ENCODE data around the gene ZRANB2. TPM values are rescaled to one million over a fixed set of nuclear protein-coding genes. Genes with fewer than 3 reads are reported as not detected.

ZRANB2 gene
- total RNA-seq, 1 donor from 2014 or later, result 60.7 TPM

DNA sequence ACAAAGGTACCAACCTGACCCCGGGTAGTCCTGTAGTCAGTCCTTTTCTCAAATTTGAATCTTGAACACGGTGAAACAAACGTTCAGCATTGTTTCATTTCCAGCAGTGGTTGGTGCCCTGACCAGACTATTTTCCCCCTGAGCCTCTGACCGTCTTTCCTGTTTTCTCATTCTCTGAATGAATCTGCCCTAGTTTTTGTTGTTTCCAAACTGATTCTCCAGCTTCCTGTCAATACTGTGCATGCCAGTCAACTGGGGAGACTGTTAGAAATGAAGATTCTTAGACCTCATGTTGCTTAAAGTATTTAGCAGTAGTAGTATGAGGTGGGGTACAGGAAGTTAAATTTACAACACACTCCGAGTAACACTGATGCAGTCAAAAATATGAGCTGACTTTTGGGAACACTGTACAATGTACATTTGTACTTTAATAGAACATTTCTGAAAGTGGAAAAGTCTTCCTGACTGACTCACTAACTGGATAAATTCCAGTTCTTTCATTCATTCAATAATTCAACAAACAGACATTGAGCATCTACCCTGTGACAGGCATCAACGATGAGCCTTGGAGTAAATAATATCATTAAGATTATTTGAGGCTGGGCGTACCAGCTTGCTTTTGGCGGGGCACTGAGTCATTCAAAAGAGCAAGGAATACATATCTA is 26.0 kb upstream of the ZRANB2 start:
- Mint-ChIP-seq H3K27me3 (ENCODE audit: low read depth) (no peaks in the 10 kb centered on the region), H3K4me1 (ENCODE audit: low read depth) (peaks cover 3% of the 10 kb centered on the region), H3K4me3 (ENCODE audit: unreplicated experiment) (no peak overlapping the region), H3K36me3 (ENCODE audit: low read depth) (no peaks in the 10 kb centered on the region), H3K9me3 (ENCODE audit: low read depth) (peaks cover 3% of the 10 kb centered on the region), H3K27ac (ENCODE audit: unreplicated experiment) (no peak overlapping the region)
- TF ChIP-seq, protein P1, sequence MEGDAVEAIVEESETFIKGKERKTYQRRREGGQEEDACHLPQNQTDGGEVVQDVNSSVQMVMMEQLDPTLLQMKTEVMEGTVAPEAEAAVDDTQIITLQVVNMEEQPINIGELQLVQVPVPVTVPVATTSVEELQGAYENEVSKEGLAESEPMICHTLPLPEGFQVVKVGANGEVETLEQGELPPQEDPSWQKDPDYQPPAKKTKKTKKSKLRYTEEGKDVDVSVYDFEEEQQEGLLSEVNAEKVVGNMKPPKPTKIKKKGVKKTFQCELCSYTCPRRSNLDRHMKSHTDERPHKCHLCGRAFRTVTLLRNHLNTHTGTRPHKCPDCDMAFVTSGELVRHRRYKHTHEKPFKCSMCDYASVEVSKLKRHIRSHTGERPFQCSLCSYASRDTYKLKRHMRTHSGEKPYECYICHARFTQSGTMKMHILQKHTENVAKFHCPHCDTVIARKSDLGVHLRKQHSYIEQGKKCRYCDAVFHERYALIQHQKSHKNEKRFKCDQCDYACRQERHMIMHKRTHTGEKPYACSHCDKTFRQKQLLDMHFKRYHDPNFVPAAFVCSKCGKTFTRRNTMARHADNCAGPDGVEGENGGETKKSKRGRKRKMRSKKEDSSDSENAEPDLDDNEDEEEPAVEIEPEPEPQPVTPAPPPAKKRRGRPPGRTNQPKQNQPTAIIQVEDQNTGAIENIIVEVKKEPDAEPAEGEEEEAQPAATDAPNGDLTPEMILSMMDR (IDR thresholded peaks at IDR 0.05), result no peak
- DNase-seq (ENCODE audit: low spot score), result no peak

DNA sequence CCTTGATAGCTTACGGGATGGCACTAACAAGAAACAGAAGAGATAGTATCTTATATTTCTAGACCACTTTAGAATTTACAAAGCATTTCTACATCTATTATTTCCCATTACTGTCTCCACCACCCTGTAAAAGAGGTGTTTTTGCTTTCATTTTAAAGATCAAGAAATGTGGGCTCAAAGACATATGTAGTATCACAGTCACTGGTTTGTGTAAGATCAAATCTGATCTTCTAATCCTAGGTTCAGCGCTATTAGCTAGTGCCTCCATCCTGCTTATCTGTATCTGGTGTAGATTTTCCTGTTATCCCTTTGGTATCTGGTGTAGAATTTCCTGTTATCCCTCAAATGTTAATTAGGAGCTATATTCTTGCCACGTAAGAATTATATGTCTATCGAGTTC is 23.6 kb upstream of the ZRANB2 start:
- H3K36me3 Mint-ChIP-seq (ENCODE audit: low read depth), result no peaks in the 10 kb centered on the region
- no peak for DNase-seq (ENCODE audit: low spot score)
- no peak overlapping the region for H3K4me3 Mint-ChIP-seq (ENCODE audit: unreplicated experiment)
- TF ChIP-seq, protein P1 (IDR thresholded peaks at IDR 0.05), result no peak
- peaks cover 3% of the 10 kb centered on the region for H3K9me3 Mint-ChIP-seq (ENCODE audit: low read depth)
- H3K4me1 Mint-ChIP-seq (ENCODE audit: low read depth), result peaks cover 3% of the 10 kb centered on the region
- no peak overlapping the region for H3K27ac Mint-ChIP-seq (ENCODE audit: unreplicated experiment)
- no peaks in the 10 kb centered on the region for H3K27me3 Mint-ChIP-seq (ENCODE audit: low read depth)

DNA sequence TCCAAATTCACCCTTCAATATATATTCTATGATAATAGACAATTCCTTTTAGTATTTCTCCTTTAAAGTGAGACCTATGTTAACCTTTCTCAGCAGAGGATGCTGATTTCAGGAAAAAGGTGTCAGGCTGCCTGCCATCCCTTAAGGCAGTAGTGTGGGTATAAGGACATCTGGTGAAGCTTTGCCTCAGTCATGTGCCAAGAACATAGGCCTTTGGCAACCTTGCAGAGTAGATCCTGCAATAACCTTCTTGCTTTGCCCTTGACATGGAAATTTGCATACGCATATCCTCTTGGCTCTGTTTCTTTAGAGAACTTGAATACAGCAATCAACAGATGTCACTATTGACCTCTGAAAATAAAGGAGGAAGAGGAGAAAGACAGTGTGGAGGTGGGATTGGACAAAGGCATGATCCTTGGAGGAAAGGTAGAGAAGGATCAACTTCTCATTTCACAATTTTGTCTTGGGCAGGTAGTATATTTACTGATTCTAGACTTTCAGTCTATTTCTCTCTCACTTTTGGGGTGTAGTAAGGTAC is 21.1 kb upstream of the ZRANB2 start:
- no peak overlapping the region for H3K4me3 Mint-ChIP-seq (ENCODE audit: unreplicated experiment)
- peaks cover 3% of the 10 kb centered on the region for H3K4me1 Mint-ChIP-seq (ENCODE audit: low read depth)
- TF ChIP-seq, protein P1 (IDR thresholded peaks at IDR 0.05), result no peak
- H3K27me3 Mint-ChIP-seq (ENCODE audit: low read depth), result peaks cover 6% of the 10 kb centered on the region
- H3K27ac Mint-ChIP-seq (ENCODE audit: unreplicated experiment), result no peak overlapping the region
- H3K9me3 Mint-ChIP-seq (ENCODE audit: low read depth), result no peaks in the 10 kb centered on the region
- no peak for DNase-seq (ENCODE audit: low spot score)
- H3K36me3 Mint-ChIP-seq (ENCODE audit: low read depth), result no peaks in the 10 kb centered on the region

DNA sequence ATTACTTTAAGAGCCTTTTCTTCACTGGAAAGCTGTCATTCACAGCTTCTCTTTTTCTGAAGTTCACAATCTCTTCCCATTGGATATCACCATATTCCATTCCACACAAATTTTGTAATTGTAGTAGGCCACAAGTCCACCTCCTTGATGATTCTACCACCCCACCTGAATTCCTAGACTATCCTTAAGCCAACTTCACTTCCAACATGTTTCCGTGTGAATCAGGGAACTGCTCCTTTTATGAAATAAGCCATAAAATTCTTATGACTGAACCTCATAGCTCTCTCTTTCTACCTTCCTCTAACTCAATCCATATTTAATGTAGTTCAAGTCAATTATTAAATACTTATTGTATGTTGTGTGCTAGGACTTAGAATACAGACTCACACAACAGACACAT is 16.6 kb upstream of the ZRANB2 start:
- Mint-ChIP-seq H3K4me3 (ENCODE audit: unreplicated experiment) (no peak overlapping the region), H3K9me3 (ENCODE audit: low read depth) (no peaks in the 10 kb centered on the region)
- TF ChIP-seq, protein P1 (IDR thresholded peaks at IDR 0.05), result no peak

DNA sequence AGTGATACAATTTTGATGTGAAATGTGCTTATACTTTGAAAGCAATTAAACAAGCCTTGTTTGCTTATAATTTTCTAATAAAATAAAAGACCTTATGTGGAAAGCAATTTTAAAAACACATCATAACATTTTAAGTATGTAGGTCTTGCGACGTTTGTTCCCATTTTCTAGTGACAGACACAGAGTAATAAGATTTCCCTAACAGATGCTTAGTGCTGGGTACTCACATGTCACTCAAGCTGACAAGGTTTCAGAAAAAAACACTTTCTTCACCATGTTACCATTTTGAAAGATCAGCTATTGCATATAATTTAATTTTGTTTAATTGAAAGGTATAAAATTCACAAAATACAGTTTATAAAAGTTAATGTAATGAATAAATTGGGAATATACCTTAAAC is 14.1 kb upstream of the ZRANB2 start:
- H3K27me3 Mint-ChIP-seq (ENCODE audit: low read depth), result peaks cover 13% of the 10 kb centered on the region
- TF ChIP-seq, protein P1 (IDR thresholded peaks at IDR 0.05), result no peak
- no peak overlapping the region for H3K27ac Mint-ChIP-seq (ENCODE audit: unreplicated experiment)
- DNase-seq (ENCODE audit: low spot score), result no peak
- peaks cover 11% of the 10 kb centered on the region for H3K4me1 Mint-ChIP-seq (ENCODE audit: low read depth)
- no peaks in the 10 kb centered on the region for H3K36me3 Mint-ChIP-seq (ENCODE audit: low read depth)
- H3K9me3 Mint-ChIP-seq (ENCODE audit: low read depth), result no peaks in the 10 kb centered on the region
- no peak overlapping the region for H3K4me3 Mint-ChIP-seq (ENCODE audit: unreplicated experiment)

More for the DNA sequence above, 16.6 kb upstream of the ZRANB2 start:
- no peak for DNase-seq (ENCODE audit: low spot score)
- H3K27ac Mint-ChIP-seq (ENCODE audit: unreplicated experiment), result no peak overlapping the region
- H3K4me1 Mint-ChIP-seq (ENCODE audit: low read depth), result no peaks in the 10 kb centered on the region
- H3K27me3 Mint-ChIP-seq (ENCODE audit: low read depth), result peaks cover 13% of the 10 kb centered on the region
- no peaks in the 10 kb centered on the region for H3K36me3 Mint-ChIP-seq (ENCODE audit: low read depth)
